ENCODE measurements around the gene ABLIM2. TPM values are rescaled to one million over a fixed set of nuclear protein-coding genes. Genes with fewer than 3 reads are reported as not detected.

ABLIM2 gene
- total RNA-seq, 5 donors from 2014 or later (not counting 1 experiment from before 2014, with no cell fraction given), result 2.6 to 7.0 (median 5.5) TPM

- Histone ChIP-seq H3K4me3 (ENCODE audit: control insufficient read depth in 1 of 2, extremely low read depth in 1 of 2, low read length in 1 of 2) (no peak overlapping the region), H3K27ac (ENCODE audit: low read length) (no peak overlapping the region), H3K9me3 (no peaks in the 10 kb centered on the region), H3K4me1 (ENCODE audit: control insufficient read depth in 1 of 2, extremely low read depth in 1 of 2, insufficient read depth in 2 of 2, low read length in 2 of 2) (no peaks in the 10 kb centered on the region), H3K27me3 (replicated peaks in 1 of 2; ENCODE audit: control insufficient read depth in 2 of 2, extremely low read depth in 1 of 2, insufficient read depth in 2 of 2, low read length in 1 of 2) (no peaks in the 10 kb centered on the region), H3K36me3 (ENCODE audit: control insufficient read depth in 2 of 2, extremely low read depth in 1 of 2, insufficient read depth in 1 of 2, low read length in 1 of 2) (no peaks in the 10 kb centered on the region)
- Mint-ChIP-seq H3K4me3 (no peak overlapping the region), H3K9me3 (no peaks in the 10 kb centered on the region), H3K36me3 (no peaks in the 10 kb centered on the region), H3K27ac (no peak overlapping the region), H3K27me3 (no peaks in the 10 kb centered on the region), H3K4me1 (no peaks in the 10 kb centered on the region)
- WGBS (ENCODE audit: insufficient coverage), result 91% methylated on average over 17 of the region's 22 CpGs
- ChIA-PET POLR2A (no interaction called here), CTCF (no interaction called here)
- ATAC-seq (replicated peaks in 1 of 4) (no peak), DNase-seq (no peak)
Observed at GRCh38 chr4:8085491-8086117, 73.0 kb downstream of the ABLIM2 start.

DNA sequence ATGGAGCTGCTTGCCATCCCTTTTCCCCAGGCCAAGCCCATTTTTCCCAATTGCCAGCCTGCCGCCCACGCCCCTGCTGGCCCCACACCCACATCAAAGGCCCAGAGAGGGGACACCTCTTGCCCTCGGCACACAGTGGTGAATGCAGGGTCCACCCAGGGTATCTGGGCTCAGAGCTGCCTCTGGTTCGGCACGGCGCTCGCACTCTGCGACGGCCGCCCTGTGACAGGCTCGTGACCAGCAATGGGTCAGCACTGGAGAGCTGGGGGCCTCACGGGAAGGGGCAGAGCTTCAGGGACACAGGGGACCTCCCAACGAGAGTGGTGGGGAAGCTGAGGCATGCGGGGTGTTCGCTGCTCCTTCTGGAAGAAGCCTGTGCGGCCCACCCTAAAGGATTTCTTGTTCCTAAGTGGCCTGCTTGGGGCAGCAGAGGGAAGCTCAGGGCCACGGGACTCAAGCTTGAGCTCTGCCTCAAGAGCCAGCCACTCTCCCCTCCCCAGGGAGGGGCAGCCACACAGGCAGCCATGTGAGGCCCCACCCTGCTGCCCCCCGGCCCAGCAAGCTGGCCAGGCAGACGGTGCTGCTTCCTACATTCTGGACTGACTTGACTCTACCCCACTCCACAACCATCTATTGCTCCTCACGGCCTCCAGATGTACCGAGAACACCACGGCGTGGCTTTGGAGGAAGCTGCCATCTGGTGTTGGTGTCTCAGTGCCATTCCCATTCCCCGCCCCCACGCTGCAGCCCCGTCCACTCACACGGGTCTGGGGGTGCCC, 73.7 kb downstream of the ABLIM2 start:
- H3K36me3 ChIP-seq (ENCODE audit: control insufficient read depth in 2 of 2, extremely low read depth in 1 of 2, insufficient read depth in 1 of 2, low read length in 1 of 2), result no peaks in the 10 kb centered on the region
- ATAC-seq (replicated peaks in 1 of 4), result no peak
- no peak overlapping the region for H3K4me3 ChIP-seq (ENCODE audit: control insufficient read depth in 1 of 2, extremely low read depth in 1 of 2, low read length in 1 of 2)
- H3K4me1 ChIP-seq (ENCODE audit: control insufficient read depth in 1 of 2, extremely low read depth in 1 of 2, insufficient read depth in 2 of 2, low read length in 2 of 2), result no peaks in the 10 kb centered on the region
- Mint-ChIP-seq H3K4me3 (no peak overlapping the region), H3K4me1 (no peaks in the 10 kb centered on the region), H3K27me3 (no peaks in the 10 kb centered on the region), H3K36me3 (no peaks in the 10 kb centered on the region), H3K27ac (no peak overlapping the region), H3K9me3 (no peaks in the 10 kb centered on the region)
- ChIA-PET POLR2A (no interaction called here), CTCF (no interaction called here)
- no peaks in the 10 kb centered on the region for H3K9me3 ChIP-seq
- DNase-seq, result no peak
- H3K27me3 ChIP-seq (replicated peaks in 1 of 2; ENCODE audit: control insufficient read depth in 2 of 2, extremely low read depth in 1 of 2, insufficient read depth in 2 of 2, low read length in 1 of 2), result no peaks in the 10 kb centered on the region
- no peak overlapping the region for H3K27ac ChIP-seq (ENCODE audit: low read length)
- WGBS (ENCODE audit: insufficient coverage), result 82% methylated on average over 25 of the region's 27 CpGs

DNA sequence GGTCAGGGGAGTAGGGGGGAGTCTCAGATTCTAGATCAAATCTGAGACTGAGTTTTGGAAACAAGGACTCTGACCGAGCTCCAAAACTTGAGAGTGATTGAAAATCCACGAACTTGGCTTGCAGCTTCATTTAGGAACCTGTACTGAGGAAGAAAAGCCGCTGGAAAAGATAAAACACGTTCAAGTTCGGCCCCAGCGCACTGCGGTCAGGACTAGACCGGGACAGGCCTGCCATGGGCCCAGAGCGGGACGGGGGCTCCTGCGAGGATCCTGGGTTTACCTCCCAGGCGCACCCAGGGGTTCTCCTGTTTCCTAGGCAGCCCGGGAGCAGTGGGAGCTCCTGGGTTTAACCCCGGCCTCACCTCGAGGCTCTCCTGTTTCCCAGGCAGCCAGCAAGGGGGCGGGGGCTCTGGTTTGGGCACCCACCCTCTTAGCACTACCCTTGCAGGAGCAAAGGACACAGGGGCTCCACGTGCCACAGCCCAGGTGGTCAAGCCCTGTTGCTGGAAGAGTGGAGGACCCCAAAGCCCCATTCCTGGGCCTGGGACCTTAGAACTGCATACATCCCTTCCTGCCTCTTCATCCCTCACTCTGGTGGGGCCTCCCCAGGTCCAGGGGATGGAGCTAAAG, 74.5 kb downstream of the ABLIM2 start:
- H3K9me3 Mint-ChIP-seq, result no peaks in the 10 kb centered on the region
- ATAC-seq (replicated peaks in 1 of 4), result no peak
- H3K36me3 Mint-ChIP-seq, result no peaks in the 10 kb centered on the region
- H3K27ac Mint-ChIP-seq, result no peak overlapping the region
- no peak overlapping the region for H3K4me3 Mint-ChIP-seq
- no peak overlapping the region for H3K27ac ChIP-seq (ENCODE audit: low read length)
- ChIA-PET CTCF (no interaction called here), POLR2A (no interaction called here)
- H3K36me3 ChIP-seq (ENCODE audit: control insufficient read depth in 2 of 2, extremely low read depth in 1 of 2, insufficient read depth in 1 of 2, low read length in 1 of 2), result no peaks in the 10 kb centered on the region
- no peak overlapping the region for H3K4me3 ChIP-seq (ENCODE audit: control insufficient read depth in 1 of 2, extremely low read depth in 1 of 2, low read length in 1 of 2)
- no peak for DNase-seq
- WGBS (ENCODE audit: insufficient coverage), result 82% methylated on average over 17 of the region's 17 CpGs
- H3K4me1 Mint-ChIP-seq, result no peaks in the 10 kb centered on the region
- no peaks in the 10 kb centered on the region for H3K4me1 ChIP-seq (ENCODE audit: control insufficient read depth in 1 of 2, extremely low read depth in 1 of 2, insufficient read depth in 2 of 2, low read length in 2 of 2)
- no peaks in the 10 kb centered on the region for H3K27me3 ChIP-seq (replicated peaks in 1 of 2; ENCODE audit: control insufficient read depth in 2 of 2, extremely low read depth in 1 of 2, insufficient read depth in 2 of 2, low read length in 1 of 2)
- no peaks in the 10 kb centered on the region for H3K27me3 Mint-ChIP-seq
- H3K9me3 ChIP-seq, result no peaks in the 10 kb centered on the region

GRCh38 chr4:8083086-8083825, 75.4 kb downstream of the ABLIM2 start:
- ChIA-PET POLR2A (no interaction called here), CTCF (no interaction called here)
- 76% methylated on average over 19 of the region's 21 CpGs for WGBS (ENCODE audit: insufficient coverage)
- Mint-ChIP-seq H3K27ac (no peak overlapping the region), H3K4me3 (no peak overlapping the region), H3K4me1 (no peaks in the 10 kb centered on the region), H3K9me3 (no peaks in the 10 kb centered on the region), H3K36me3 (no peaks in the 10 kb centered on the region), H3K27me3 (no peaks in the 10 kb centered on the region)
- Histone ChIP-seq H3K36me3 (ENCODE audit: control insufficient read depth in 2 of 2, extremely low read depth in 1 of 2, insufficient read depth in 1 of 2, low read length in 1 of 2) (no peaks in the 10 kb centered on the region), H3K27ac (ENCODE audit: low read length) (no peak overlapping the region), H3K4me3 (ENCODE audit: control insufficient read depth in 1 of 2, extremely low read depth in 1 of 2, low read length in 1 of 2) (no peak overlapping the region), H3K9me3 (no peaks in the 10 kb centered on the region), H3K27me3 (replicated peaks in 1 of 2; ENCODE audit: control insufficient read depth in 2 of 2, extremely low read depth in 1 of 2, insufficient read depth in 2 of 2, low read length in 1 of 2) (no peaks in the 10 kb centered on the region), H3K4me1 (ENCODE audit: control insufficient read depth in 1 of 2, extremely low read depth in 1 of 2, insufficient read depth in 2 of 2, low read length in 2 of 2) (no peaks in the 10 kb centered on the region)
- DNase-seq (no peak), ATAC-seq (replicated peaks in 1 of 4) (no peak)

DNA sequence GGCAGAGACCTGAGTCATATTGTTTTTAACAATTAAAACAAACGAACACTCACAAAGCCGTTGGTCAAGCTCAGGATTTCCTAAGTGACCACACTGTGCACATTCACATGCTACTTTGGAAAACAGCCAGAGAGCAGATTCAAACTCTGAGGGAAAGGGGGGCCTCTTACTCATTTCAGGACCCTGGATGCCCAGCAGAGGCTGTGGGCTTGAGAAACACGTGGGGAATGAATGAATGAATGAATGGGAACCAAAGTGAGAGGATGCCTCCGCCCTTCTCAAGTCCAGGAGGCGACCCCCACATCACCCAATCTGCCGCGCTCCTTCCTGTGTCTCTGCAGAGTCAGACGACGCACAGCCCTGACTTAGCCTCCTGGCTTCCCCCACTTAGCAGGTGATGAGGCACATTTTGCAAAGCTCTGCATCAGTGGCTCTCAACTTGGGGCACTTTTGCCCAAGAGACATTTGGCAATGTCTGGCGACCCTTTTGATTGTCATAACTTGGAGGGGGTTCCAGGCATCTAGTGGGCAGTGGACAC, 76.0 kb downstream of the ABLIM2 start:
- Histone ChIP-seq H3K9me3 (no peaks in the 10 kb centered on the region), H3K4me1 (ENCODE audit: control insufficient read depth in 1 of 2, extremely low read depth in 1 of 2, insufficient read depth in 2 of 2, low read length in 2 of 2) (no peaks in the 10 kb centered on the region), H3K27ac (ENCODE audit: low read length) (no peak overlapping the region), H3K36me3 (ENCODE audit: control insufficient read depth in 2 of 2, extremely low read depth in 1 of 2, insufficient read depth in 1 of 2, low read length in 1 of 2) (no peaks in the 10 kb centered on the region), H3K4me3 (ENCODE audit: control insufficient read depth in 1 of 2, extremely low read depth in 1 of 2, low read length in 1 of 2) (no peak overlapping the region), H3K27me3 (replicated peaks in 1 of 2; ENCODE audit: control insufficient read depth in 2 of 2, extremely low read depth in 1 of 2, insufficient read depth in 2 of 2, low read length in 1 of 2) (no peaks in the 10 kb centered on the region)
- POLR2A ChIA-PET, result no interaction called here
- H3K4me3 Mint-ChIP-seq, result no peak overlapping the region
- CTCF ChIA-PET, result no interaction called here
- no peak for ATAC-seq (replicated peaks in 1 of 4)
- H3K36me3 Mint-ChIP-seq, result no peaks in the 10 kb centered on the region
- no peak for DNase-seq
- no peaks in the 10 kb centered on the region for H3K27me3 Mint-ChIP-seq
- WGBS (ENCODE audit: insufficient coverage), result 73% methylated on average over 2 of the region's 10 CpGs
- no peaks in the 10 kb centered on the region for H3K4me1 Mint-ChIP-seq
- no peaks in the 10 kb centered on the region for H3K9me3 Mint-ChIP-seq
- H3K27ac Mint-ChIP-seq, result no peak overlapping the region

GRCh38 chr4:8081621-8082516, 76.7 kb downstream of the ABLIM2 start:
- no peaks in the 10 kb centered on the region for H3K4me1 Mint-ChIP-seq
- ChIA-PET CTCF (no interaction called here), POLR2A (no interaction called here)
- H3K36me3 Mint-ChIP-seq, result no peaks in the 10 kb centered on the region
- Histone ChIP-seq H3K36me3 (ENCODE audit: control insufficient read depth in 2 of 2, extremely low read depth in 1 of 2, insufficient read depth in 1 of 2, low read length in 1 of 2) (no peaks in the 10 kb centered on the region), H3K27me3 (replicated peaks in 1 of 2; ENCODE audit: control insufficient read depth in 2 of 2, extremely low read depth in 1 of 2, insufficient read depth in 2 of 2, low read length in 1 of 2) (no peaks in the 10 kb centered on the region), H3K27ac (ENCODE audit: low read length) (no peak overlapping the region), H3K9me3 (no peaks in the 10 kb centered on the region), H3K4me1 (ENCODE audit: control insufficient read depth in 1 of 2, extremely low read depth in 1 of 2, insufficient read depth in 2 of 2, low read length in 2 of 2) (no peaks in the 10 kb centered on the region), H3K4me3 (ENCODE audit: control insufficient read depth in 1 of 2, extremely low read depth in 1 of 2, low read length in 1 of 2) (no peak overlapping the region)
- no peak overlapping the region for H3K4me3 Mint-ChIP-seq
- H3K27ac Mint-ChIP-seq, result no peak overlapping the region
- H3K9me3 Mint-ChIP-seq, result no peaks in the 10 kb centered on the region
- WGBS (ENCODE audit: insufficient coverage), result 87% methylated on average over 25 of the region's 29 CpGs
- DNase-seq, result no peak
- H3K27me3 Mint-ChIP-seq, result no peaks in the 10 kb centered on the region
- no peak for ATAC-seq (replicated peaks in 1 of 4)
